HG02938 (cell line): Measurements from ENCODE around the gene OR56A5.
"Not testable (repeated sequence)": the region's sequence is repeated elsewhere in the genome, so short reads cannot be mapped to it uniquely, and the experiment has no call there.

Experiments used
- ATAC-seq: cut with Tn5 transposase; IDR thresholded peaks from one replicate; pipeline ENCODE4 v1.9.1; 2021; ENCODE audit warnings: mild to moderate bottlenecking, moderate library complexity; ENCODE audit not compliant: unreplicated experiment

OR56A5 gene, protein sequence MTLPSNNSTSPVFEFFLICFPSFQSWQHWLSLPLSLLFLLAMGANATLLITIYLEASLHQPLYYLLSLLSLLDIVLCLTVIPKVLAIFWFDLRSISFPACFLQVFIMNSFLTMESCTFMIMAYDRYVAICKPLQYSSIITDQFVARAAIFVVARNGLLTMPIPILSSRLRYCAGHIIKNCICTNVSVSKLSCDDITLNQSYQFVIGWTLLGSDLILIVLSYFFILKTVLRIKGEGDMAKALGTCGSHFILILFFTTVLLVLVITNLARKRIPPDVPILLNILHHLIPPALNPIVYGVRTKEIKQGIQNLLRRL

DNA sequence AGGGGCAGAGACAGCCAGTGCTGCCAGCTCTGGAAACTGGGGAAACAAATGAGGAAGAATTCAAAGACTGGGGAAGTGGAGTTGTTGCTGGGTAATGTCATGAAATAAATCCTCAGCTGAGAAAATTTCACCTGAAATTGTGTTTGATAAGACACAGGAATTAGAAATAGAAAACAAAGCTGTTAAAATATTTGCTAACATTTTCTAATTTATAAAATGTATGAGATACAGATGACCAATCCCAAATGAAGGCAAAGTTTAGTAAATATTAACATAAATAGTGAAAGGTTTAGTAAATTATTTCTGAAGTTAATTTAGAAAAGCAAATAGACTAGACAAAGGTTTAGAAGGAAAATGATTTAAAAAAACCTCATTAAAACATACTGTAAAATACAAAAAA, at the start of gene OR56A5:
OR56A5 (minus strand) TSS at position 101 of the 400 bp plus-strand sequence; CDS start at position 101, 0 bp downstream.
- ATAC-seq, result no peak

DNA sequence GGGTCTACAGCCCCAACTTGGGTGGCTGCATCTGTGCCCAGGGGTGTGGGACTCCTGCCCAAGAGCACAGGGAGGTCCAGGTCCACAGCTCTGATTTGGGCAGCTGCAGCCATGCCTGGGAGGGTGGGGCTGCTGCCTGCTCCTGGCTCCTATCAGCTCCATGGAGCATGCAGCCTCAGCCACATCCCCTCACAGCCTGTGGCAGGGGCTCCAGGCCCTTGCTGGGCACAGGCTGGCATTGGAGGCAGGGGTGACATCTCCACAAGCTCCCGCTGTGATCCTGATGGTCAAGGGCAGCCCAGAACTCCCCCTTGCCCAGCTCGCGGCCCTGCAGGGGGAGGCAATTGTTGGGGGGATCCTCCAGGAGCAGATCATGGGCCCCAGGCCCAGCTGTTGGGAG, 44.7 kb upstream of the OR56A5 start:
- ATAC-seq, result no peak

DNA sequence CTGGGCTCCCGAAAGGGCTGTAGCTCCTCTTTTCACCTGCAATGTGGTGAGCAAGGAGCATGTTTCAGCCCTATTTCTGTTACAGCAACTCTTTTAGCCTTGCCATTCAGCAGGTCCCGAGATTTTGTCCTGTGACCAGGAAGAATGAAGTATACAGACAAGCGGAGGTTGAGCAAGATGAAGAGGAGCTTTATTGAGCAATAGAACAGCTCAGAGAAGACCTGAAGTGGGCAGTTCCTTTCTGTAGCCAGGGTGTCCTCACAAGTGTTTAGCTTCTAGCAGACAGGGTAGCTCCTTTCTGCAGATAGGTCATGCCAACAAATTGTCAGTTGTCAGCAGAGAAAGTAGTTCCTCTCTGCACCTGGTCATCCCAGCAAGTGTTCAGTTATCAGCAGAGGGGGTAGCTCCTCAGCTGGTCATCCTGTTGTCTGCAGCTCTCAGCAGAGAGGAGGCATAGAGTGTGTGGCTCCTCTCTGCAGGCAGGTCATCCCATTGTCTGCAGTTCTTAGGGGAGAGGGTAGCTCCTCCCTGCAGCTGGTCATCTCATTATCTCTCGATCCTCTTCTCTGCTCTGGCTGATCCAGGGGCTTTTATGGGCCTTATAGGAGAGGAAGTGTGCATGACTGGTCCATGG, 43.9 kb upstream of the OR56A5 start:
- ATAC-seq, result no peak

DNA sequence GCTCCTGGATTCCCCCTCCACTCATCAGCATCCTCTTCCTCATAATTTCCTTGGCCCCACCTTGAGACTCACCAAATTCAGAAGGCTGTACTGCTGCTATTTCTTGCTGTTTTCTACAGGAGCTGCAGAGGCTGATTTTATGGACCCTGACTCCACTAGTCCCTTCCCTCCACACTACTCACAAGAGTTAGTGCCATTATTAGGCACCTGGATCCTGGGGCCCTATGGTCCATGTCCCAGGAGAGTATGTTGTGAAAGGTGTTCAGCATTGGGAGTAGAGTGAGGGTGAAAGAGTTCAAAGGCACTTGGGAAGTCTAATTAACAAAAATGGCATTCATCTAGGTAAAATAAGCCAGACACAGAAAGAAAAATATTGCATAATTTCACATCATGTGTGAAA, 38.6 kb upstream of the OR56A5 start, which contains the start of gene OR56A4:
OR56A4 (minus strand) TSS at position 101 of the 400 bp plus-strand sequence. CDS start 3,954 bp downstream, outside the sequence.
- ATAC-seq, result no peak

DNA sequence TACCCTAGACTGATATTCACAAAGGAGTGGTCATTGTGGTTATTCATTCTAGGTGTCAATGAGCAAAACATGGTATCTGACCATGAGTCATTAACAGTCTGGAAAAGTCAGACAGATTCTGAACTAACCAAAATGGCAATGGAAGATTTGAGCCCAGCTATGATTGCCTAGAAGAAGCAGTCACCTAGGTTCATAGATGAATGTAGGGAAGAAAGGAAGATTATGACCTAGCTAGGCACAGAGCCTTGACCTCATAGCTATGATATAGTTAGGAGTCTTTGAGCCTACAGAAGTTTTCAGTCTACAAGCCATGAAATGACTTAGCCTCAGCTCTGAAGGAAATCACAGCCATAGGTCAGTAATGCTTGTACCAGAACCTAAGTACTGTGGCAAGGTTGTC, 38.1 kb upstream of the OR56A5 start:
- ATAC-seq, result no peak

DNA sequence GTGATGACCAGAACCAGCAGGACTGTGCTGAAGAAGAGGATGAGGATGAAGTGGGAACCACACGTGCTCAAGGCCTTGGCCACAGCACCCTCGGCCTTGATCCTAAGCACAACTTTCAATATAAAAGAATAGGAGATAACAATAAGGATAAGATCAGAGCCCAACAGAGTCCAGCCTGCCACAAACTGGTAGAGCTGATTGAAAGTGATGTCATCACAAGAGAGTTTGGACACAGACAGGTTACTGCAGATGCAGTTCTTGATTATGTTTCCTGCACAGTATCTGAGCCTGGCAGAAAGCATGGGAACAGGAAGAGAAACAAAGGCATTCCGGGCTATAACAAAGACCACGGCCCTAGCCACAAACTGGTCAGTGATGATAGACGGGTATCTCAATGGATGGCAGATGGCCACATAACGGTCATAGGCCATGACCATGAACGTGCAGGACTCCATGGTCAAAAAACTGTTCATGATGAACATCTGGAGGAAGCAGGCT, 34.0 kb upstream of the OR56A5 start:
- no peak for ATAC-seq

DNA sequence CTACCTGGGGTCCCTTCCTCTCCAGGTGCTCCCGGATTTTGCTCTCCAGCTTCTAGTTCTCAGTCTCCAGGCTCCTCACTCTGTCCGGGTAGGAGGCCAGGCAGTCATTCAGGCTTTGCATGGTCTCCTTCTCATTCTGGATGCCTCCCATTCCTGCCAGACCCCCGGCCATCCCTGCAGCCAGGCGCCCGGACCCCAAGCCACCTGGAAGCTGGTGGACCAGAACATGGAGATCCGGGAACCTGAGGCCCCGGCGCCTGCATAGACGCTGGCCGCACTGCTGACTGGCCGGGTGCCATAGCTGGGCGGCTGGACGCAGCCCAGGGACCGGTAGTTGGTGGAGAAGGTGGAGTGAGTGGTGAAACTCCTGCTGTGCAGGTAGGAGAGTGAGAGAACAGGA, 26.5 kb upstream of the OR56A5 start:
- ATAC-seq, result no peak

DNA sequence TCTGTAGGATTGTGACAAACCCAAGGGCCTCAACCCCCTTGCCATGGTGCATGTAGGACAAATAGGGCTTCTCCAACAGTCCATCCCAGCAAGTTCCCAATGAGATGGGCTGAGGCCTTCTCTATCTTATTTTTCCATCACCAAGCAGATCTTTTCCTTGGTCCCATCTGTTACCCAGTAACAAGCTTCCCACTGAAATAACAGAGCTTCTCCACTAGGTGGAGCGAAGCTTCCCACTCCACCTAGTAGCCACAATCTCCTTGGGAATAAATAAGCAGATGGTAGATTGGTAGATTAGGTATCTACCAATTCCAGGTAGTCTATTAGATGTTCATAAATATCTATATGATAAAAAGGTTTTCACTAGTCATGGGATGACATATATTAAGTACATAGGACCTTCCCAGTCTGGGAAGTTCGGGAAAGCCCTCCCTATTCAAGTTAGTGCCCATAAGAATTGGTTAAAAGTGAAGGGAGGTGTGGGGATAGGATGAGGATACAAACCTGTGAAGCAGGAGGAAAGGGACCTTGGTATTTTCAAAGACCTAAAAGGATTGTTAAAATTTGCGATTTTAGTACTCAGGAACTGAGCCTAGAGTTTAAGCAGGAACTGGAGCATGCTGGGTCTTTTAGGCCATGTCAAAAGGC, 24.4 kb upstream of the OR56A5 start:
- no peak for ATAC-seq

DNA sequence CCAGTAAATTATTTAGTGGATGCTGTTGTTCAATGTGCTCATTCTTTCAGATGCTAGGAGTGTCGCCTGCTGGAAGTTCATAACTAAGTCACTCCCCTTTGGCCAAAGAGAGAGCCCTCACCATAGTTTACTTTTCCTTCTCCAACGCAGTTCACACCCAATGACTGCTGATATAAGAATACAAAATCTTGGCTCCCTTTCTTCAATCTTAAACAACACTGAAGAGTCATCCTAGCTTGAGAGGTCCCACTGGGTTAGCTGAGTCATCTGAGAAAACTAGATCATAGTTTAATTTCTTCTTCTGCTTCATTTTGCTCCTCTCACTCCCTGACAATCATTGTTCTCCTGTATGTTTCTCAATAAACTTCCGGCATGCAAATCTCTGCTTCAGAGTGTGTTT, 23.9 kb upstream of the OR56A5 start:
- no peak for ATAC-seq

DNA sequence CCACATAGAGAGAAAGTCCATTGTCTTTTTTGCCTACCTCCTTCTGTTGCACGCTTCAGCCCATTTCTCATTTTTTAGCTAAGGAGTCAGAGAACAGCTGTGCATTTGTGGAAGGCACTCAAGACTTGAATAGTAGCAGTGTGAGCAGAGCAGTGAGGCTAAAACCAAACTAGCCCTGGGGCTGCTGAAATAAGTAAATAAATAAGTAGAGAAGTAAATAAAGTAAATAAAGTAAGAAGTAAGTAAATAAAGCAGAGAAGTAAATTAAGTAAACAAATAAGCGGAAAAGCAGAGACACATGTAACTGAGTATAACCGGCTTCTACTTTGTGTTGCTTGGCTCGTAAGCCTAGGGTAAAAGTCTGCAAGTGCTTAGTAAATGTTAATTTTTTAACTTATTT, 20.9 kb upstream of the OR56A5 start:
- ATAC-seq, result no peak

DNA sequence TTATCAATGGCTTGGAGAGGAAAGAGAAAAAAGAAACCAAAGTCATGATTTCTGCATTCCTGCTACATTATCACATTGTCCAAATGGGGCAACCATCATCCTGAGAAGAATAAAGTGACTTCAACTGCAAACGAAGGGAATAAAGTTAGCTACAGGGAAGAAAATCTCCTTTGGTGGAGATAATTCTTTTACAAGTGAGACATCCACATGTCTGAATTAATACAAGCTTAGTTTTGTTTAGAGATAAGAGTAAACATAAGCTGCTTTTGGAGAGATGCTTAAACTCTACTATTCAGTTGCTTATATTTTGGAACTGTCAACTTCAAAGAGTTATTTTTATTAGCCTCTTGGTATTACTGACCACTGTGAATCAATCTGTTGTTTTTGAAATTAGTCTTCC, 18.6 kb upstream of the OR56A5 start, which contains the start of gene OR52L1:
OR52L1 (minus strand) TSS at position 101 of the 400 bp plus-strand sequence; CDS start at position 46, 55 bp downstream.
- no peak for ATAC-seq

DNA sequence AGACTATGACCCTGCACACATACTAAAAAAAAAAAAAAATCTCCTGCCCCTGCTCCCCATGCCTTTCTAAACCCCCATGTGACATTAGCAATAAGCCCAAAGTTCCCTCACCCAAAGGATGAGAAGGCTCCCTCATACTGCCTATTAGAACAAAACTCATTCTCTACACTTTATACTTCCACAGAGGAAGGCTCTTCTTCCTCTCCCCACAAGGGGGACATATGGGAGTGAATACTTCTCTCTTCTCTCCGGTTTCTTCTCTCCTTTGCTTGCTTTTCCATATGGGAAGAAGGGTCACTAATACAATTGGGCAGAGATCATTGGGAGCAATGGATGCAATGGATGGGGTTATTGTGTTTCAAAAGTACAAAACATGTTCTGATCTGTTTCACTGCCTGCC, 15.1 kb upstream of the OR56A5 start:
- ATAC-seq, result no peak

DNA sequence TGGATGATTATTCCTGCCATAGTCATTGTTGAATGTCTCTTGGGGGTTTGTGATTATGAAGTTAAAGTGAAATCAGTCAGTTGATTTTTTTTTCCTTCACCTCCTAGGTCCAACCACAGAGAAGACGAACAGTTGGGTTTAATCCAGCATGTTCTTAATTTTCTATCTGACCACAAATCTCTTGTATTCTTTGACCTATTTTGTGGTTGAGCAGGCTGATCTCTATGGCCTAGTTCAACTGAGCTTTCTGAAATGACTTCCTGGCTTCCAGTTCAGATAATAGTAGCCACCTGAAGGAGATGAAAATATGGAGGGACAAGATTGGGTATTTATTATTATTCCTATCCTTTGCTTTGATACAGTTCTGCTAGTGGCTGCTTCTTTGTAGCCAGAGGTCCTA, 5.2 kb upstream of the OR56A5 start:
- no peak for ATAC-seq

DNA sequence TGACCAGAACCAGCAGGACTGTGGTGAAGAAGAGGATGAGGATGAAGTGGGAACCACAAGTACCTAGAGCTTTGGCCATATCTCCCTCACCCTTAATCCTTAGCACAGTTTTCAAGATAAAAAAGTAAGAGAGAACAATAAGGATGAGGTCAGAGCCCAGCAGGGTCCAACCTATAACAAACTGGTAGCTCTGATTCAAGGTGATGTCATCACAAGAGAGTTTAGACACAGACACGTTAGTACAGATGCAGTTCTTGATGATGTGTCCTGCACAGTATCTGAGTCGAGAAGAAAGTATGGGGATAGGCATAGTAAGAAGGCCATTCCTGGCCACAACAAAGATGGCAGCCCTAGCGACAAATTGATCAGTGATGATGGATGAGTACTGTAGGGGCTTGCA, 586 bp downstream of the OR56A5 start:
- no peak for ATAC-seq

DNA sequence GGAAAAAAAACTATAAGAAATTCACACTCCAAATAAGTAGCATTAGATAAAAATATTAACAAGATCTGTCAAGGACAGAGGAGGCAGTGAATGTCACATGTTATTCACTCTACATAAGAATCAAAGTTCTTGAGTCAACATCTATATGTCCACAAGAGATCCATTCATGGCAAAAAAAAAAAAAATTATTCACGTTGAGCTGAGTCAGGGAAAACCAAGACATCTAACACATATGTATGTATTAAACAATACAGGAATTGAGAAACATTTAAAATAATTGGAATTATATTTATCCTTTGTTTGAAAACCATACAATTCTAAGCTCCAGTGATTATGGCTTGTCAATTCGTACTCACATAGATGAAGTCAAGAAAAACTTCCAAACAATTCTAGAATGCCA, 1.3 kb downstream of the OR56A5 start:
- no peak for ATAC-seq

DNA sequence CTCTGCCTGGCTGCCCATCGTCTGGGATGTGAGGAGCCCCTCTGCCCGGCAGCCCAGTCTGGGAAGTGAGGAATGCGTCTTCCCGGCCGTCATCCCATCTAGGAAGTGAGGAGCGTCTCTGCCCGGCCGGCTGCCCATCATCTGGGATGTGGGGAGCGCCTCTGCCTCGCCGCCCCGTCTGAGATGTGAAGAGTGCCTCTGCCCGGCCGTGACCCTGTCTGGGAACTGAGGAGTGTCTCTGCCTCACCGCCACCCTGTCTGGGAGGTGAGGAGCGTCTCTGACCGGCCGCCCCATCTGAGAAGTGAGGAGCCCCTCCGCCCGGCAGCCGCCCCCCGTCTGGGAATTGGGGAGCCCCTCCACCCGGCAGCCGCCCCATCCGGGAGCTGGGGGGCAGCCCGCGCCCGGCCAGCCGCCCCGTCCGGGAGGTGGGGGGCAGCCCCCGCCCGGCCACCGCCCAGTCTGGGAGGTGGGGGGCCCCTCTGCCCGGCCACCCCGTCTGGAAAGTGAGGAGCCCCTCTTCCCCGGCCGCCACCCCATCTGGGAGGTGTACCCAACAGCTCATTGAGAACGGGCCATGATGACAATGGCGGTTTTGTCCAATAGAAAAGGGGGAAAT, 7.5 kb downstream of the OR56A5 start:
- ATAC-seq, result not testable (repeated sequence)

DNA sequence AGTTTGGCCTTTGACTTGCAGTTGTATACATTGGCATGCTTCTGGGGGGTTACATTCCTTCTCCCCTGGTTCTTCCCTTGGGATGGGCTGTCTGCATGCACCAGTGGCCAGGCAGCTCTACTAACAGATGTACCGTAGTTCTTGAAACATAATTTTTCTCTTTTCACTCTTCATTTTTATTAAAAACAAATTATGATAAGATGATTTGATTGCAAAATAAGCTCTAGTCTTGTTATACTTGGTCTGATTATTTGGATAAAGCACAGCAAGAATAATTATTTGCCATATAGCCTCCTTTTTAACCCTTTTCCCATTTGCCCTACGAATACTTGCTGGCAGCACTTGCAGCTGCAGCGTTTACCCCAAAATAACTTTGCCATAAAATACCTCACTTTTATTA, 12.7 kb downstream of the OR56A5 start:
- no peak for ATAC-seq

DNA sequence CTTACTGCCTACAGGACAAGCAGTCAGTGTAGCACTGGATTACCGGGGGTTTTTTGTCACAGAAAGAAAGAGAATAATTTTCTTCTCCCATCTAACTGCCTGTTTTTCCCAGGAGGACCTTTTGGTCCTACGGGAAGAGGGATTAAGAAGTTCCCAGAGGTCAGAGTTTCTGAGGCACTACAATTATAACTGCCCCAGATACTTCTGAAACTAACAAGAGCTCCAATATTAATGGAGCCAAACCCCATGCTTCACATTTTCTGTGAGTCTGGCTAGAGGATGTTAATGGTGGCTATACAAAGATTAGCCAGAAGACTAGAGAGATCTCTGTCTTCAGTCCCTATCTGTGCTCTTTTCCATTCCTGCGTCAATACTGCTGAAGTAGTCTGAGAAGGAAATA, 26.3 kb downstream of the OR56A5 start, which contains the start of gene OR56A3:
OR56A3 (plus strand) TSS at position 301 of the 400 bp plus-strand sequence. CDS start 5,096 bp downstream, outside the sequence.
- ATAC-seq, result no peak

DNA sequence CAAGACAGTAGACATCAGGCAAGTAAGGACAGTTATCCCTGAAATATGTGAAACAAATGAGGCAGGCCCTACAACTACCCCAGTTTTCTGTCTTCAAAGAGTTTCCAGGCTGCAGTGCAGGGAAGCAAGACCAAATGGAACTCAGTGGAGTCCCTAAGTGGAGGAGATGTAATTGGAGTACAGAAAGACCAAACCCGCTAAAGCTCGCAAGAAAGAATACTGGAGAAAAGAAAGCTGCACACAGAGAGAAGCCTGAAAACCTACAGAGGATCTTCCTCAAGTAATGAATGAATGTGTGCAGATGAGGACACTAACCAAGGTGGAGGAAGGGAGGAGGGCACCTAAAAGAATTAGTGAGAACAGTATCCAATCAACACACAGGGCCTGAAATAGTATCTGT, 27.5 kb downstream of the OR56A5 start:
- ATAC-seq, result no peak

DNA sequence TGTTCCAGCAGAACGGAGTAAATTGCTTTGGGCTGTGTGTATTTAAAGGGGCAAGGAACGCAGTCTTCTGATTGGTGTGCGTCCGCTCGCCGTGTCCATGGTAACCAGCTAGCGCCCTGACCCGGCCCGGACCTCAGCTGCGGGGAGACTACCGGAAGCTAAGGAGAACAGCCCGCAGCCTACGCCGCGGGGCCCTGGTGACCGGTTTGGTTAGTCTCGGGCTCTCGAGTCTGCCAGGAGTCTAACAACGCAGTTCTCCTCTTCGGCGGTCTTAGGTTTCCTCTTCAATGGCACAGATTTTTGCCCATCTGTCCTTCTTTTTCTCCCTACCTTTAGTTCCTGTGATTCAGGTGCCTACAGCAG, 29.7 kb downstream of the OR56A5 start:
- peak; percentile 62 for ATAC-seq
